SK-N-SH treated with all-trans-retinoic acid at 6 μM for 48 hours (cell line): ENCODE data around the gene GALM.
A peak's percentile ranks its signal among the peaks of the same experiment; 100 is the strongest.

Experiments used
- ATAC-seq: fragments of 200-7000 bp; cut with Tn5 transposase; 3 replicates; pipeline ENCODE4 v1.9.1; 2020; ENCODE audit warnings: mild to moderate bottlenecking, moderate library complexity
- ARNTL ChIP-seq: fragments of 450-650 bp; formaldehyde crosslinking; IDR thresholded peaks from 2 replicates; pipeline ENCODE4 v1.5.0; 2020; ENCODE audit warnings: low read depth, mild to moderate bottlenecking, moderate library complexity, borderline replicate concordance
- BACH2 ChIP-seq: fragments of 250-450 bp; sonication (Bioruptor Pico); IDR thresholded peaks from 2 replicates; pipeline ENCODE4 v1.9.0; 2021; ENCODE audit warnings: mild to moderate bottlenecking, borderline replicate concordance
- CREB5 ChIP-seq: fragments of 250-450 bp; sonication (Bioruptor Pico); IDR thresholded peaks from 2 replicates; pipeline ENCODE4 v1.5.1; 2020; ENCODE audit warnings: low read depth, mild to moderate bottlenecking, moderate library complexity
- CSDC2 ChIP-seq: fragments of 250-450 bp; sonication (Bioruptor Pico); IDR thresholded peaks from 2 replicates; pipeline ENCODE4 v1.5.0; 2020; ENCODE audit warnings: mild to moderate bottlenecking, moderate library complexity
- CSRNP3 ChIP-seq: fragments of 250-450 bp; sonication (Bioruptor Pico); IDR thresholded peaks from 2 replicates; pipeline ENCODE4 v1.5.1; 2021; ENCODE audit warnings: mild to moderate bottlenecking, moderate library complexity
- ESRRG ChIP-seq: fragments of 250-450 bp; sonication (Bioruptor Pico); IDR thresholded peaks from 2 replicates; pipeline ENCODE4 v1.6.1; 2021; ENCODE audit warnings: mild to moderate bottlenecking
- GLIS3 ChIP-seq: fragments of 250-450 bp; sonication (Bioruptor Pico); IDR thresholded peaks from 2 replicates; pipeline ENCODE4 v1.5.0; 2020; ENCODE audit warnings: mild to moderate bottlenecking, moderate library complexity
- PATZ1 ChIP-seq: fragments of 250-450 bp; sonication (Bioruptor Pico); IDR thresholded peaks from 2 replicates; pipeline ENCODE4 v1.8.0; 2020; ENCODE audit warnings: mild to moderate bottlenecking, moderate library complexity, borderline replicate concordance
- POU6F1 ChIP-seq: fragments of 250-450 bp; sonication (Bioruptor Pico); IDR thresholded peaks from 2 replicates; pipeline ENCODE4 v1.8.0; 2021; ENCODE audit warnings: low read depth, mild to moderate bottlenecking, moderate library complexity, borderline replicate concordance
- RARB ChIP-seq: fragments of 250-450 bp; sonication (Bioruptor Pico); IDR thresholded peaks from 2 replicates; pipeline ENCODE4 v1.8.0; 2021; ENCODE audit warnings: mild to moderate bottlenecking, moderate library complexity
- SNAI2 ChIP-seq: fragments of 250-450 bp; sonication (Bioruptor Pico); IDR thresholded peaks from 2 replicates; pipeline ENCODE4 v1.5.0; 2020; ENCODE audit warnings: mild to moderate bottlenecking, moderate library complexity
- TCF4 ChIP-seq: fragments of 250-450 bp; sonication (Bioruptor Pico); IDR thresholded peaks from 2 replicates; pipeline ENCODE4 v1.8.0; 2021; ENCODE audit warnings: mild to moderate bottlenecking, moderate library complexity, borderline replicate concordance
- TOX ChIP-seq: fragments of 250-450 bp; sonication (Bioruptor Pico); IDR thresholded peaks from 2 replicates; pipeline ENCODE4 v1.8.0; 2021; ENCODE audit warnings: mild to moderate bottlenecking, moderate library complexity, borderline replicate concordance
- ZC3H10 ChIP-seq: fragments of 250-450 bp; sonication (Bioruptor Pico); IDR thresholded peaks from 2 replicates; pipeline ENCODE4 v1.5.1; 2021; ENCODE audit warnings: mild to moderate bottlenecking, moderate library complexity
- ZFP3 ChIP-seq: fragments of 250-450 bp; sonication (Bioruptor Pico); IDR thresholded peaks from 2 replicates; pipeline ENCODE4 v1.5.0; 2020; ENCODE audit warnings: mild to moderate bottlenecking, moderate library complexity
- ZFP30 ChIP-seq: fragments of 450-650 bp; formaldehyde crosslinking; IDR thresholded peaks from 2 replicates; pipeline ENCODE4 v1.5.0; 2022; ENCODE audit warnings: mild to moderate bottlenecking, moderate library complexity
- ZNF565 ChIP-seq: fragments of 450-650 bp; formaldehyde crosslinking; conservative IDR thresholded peaks from 2 replicates; pipeline ENCODE4 v1.5.0; 2020; ENCODE audit warnings: low read depth, mild to moderate bottlenecking, moderate library complexity
- ZNF70 ChIP-seq: fragments of 450-650 bp; formaldehyde crosslinking; IDR thresholded peaks from 2 replicates; pipeline ENCODE4 v1.5.0; 2020; ENCODE audit warnings: mild to moderate bottlenecking, moderate library complexity
- ZNF8 ChIP-seq: fragments of 450-650 bp; formaldehyde crosslinking; IDR thresholded peaks from 2 replicates; pipeline ENCODE4 v1.5.0; 2020; ENCODE audit warnings: mild to moderate bottlenecking, moderate library complexity

Gene GALM

GRCh38 chr2:38690499-38691420 is 24.8 kb downstream of the GALM start (continued):
- TF ChIP-seq PATZ1 (CRISPR knock-in tag) (no peak), ZC3H10 (CRISPR knock-in tag) (no peak), ZFP3 (CRISPR knock-in tag) (0 out of 2 replicates have a peak, but pooled peaks have one; percentile 58), CREB5 (CRISPR knock-in tag) (peak; percentile 64; the same call in 1 of the 2 replicates), TCF4 (CRISPR knock-in tag) (peak; percentile 56; the same call in 1 of the 2 replicates), CSDC2 (CRISPR knock-in tag) (no peak), POU6F1 (CRISPR knock-in tag) (no peak), ZNF70 (no peak)

GRCh38 chr2:38691994-38692393 is 26.1 kb downstream of the GALM start:
- ATAC-seq, result no peak
- no peak for TF ChIP-seq ARNTL (CRISPR knock-in tag)
- no peak for TF ChIP-seq ZC3H10 (CRISPR knock-in tag)
- no peak for TF ChIP-seq CREB5 (CRISPR knock-in tag)
- no peak for TF ChIP-seq TOX
- no peak for TF ChIP-seq ZNF8 (CRISPR knock-in tag)
- TF ChIP-seq SNAI2, result no peak

- no peak for TF ChIP-seq ZNF8 (CRISPR knock-in tag)
- TF ChIP-seq RARB (CRISPR knock-in tag), result no peak
- no peak for TF ChIP-seq ZNF565 (CRISPR knock-in tag)
- no peak for TF ChIP-seq ZC3H10 (CRISPR knock-in tag)
- no peak for TF ChIP-seq ZFP30
- TF ChIP-seq BACH2 (CRISPR knock-in tag), result no peak
- TF ChIP-seq ESRRG, result no peak
- TF ChIP-seq CSRNP3 (CRISPR knock-in tag), result no peak
- TF ChIP-seq TOX, result no peak
- TF ChIP-seq GLIS3 (CRISPR knock-in tag), result no peak
- no peak for TF ChIP-seq ZFP3 (CRISPR knock-in tag)
- TF ChIP-seq ZNF70, result no peak
- TF ChIP-seq CSDC2 (CRISPR knock-in tag), result no peak
- TF ChIP-seq, all 23 proteins: peak for 0
Observed at GRCh38 chr2:38692636-38693318, 26.9 kb downstream of the GALM start.

More at GRCh38 chr2:38692636-38693318, 26.9 kb downstream of the GALM start:
- no peak for ATAC-seq
